K562 (cell line): ENCODE measurements around the gene MALAT1. TPM values are rescaled to one million over a fixed set of nuclear protein-coding genes. Genes with fewer than 3 reads are reported as not detected.
A peak's percentile ranks its signal among the peaks of the same experiment; 100 is the strongest.

Experiments used
- BRD9 ChIP-seq: fragments of 450-650 bp; IDR thresholded peaks from 2 replicates; pipeline ENCODE4 v1.6.1; 2018; ENCODE audit warnings: low read depth; ENCODE audit not compliant: partially characterized antibody
- ELF2 ChIP-seq: fragments of 250-450 bp; sonication (Bioruptor Pico); IDR thresholded peaks from 2 replicates; pipeline ENCODE4 v1.5.0; 2021; ENCODE audit warnings: mild to moderate bottlenecking
- KAT7 ChIP-seq: sonication (generic); formaldehyde crosslinking; IDR thresholded peaks from 2 replicates; pipeline ENCODE4 v1.8.0; 2022; ENCODE audit warnings: missing genetic modification reagents, mild to moderate bottlenecking, borderline replicate concordance
- PHF21A ChIP-seq: fragments of 450-650 bp; IDR thresholded peaks from 2 replicates; pipeline ENCODE4 v1.6.1; 2017; ENCODE audit warnings: low read depth, borderline replicate concordance
- PHTF2 ChIP-seq: fragments of 250-450 bp; sonication (Bioruptor Pico); IDR thresholded peaks from 2 replicates; pipeline ENCODE4 v1.5.0; 2021; ENCODE audit warnings: mild to moderate bottlenecking
- POLR2AphosphoS5 ChIP-seq: IDR thresholded peaks from 2 replicates; pipeline ENCODE4 v1.6.1; 2011; ENCODE audit warnings: mild to moderate bottlenecking, low read depth, low read length, moderate library complexity; ENCODE audit not compliant: control insufficient read depth, insufficient read depth
- RAD51 ChIP-seq: fragments of 450-650 bp; IDR thresholded peaks from 2 replicates; pipeline ENCODE4 v1.7.1; 2016; ENCODE audit warnings: low read depth, mild to moderate bottlenecking, borderline replicate concordance
- RHOXF2B ChIP-seq: fragments of 250-450 bp; sonication (Bioruptor Pico); conservative IDR thresholded peaks from 2 replicates; pipeline ENCODE4 v1.5.1; 2021
- SFPQ ChIP-seq: fragments of 200-400 bp; formaldehyde crosslinking; IDR thresholded peaks from 2 replicates; pipeline ENCODE4 v1.6.1; 2017; ENCODE audit warnings: mild to moderate bottlenecking, low read depth, low read length, moderate library complexity
- SP2 ChIP-seq: IDR thresholded peaks from 2 replicates; pipeline ENCODE4 v1.6.1; 2011; ENCODE audit warnings: mild to moderate bottlenecking, low read depth, low read length, moderate library complexity; ENCODE audit not compliant: poor library complexity, severe bottlenecking; ENCODE audit errors: extremely low read depth
- SRSF9 ChIP-seq: fragments of 200-400 bp; formaldehyde crosslinking; IDR thresholded peaks from 2 replicates; pipeline ENCODE4 v1.6.1; 2017; ENCODE audit warnings: low read depth, low read length, borderline replicate concordance
- THRA ChIP-seq: fragments of 450-650 bp; IDR thresholded peaks from 2 replicates; pipeline ENCODE4 v1.6.1; 2017; ENCODE audit warnings: mild to moderate bottlenecking, moderate library complexity
- ZNF146 ChIP-seq: IDR thresholded peaks from one replicate; pipeline ENCODE4 v1.6.1; 2018; ENCODE audit warnings: missing compliant biosample characterization; ENCODE audit not compliant: unreplicated experiment
- ZNF184 ChIP-seq: sonication (generic); formaldehyde crosslinking; IDR thresholded peaks from 2 replicates; pipeline ENCODE4 v1.5.0; 2020; ENCODE audit warnings: missing genetic modification reagents
- ZNF217 ChIP-seq: sonication (generic); formaldehyde crosslinking; IDR thresholded peaks from 2 replicates; pipeline ENCODE4 v1.8.0; 2022; ENCODE audit warnings: mild to moderate bottlenecking, missing genetic modification reagents
- ZNF444 ChIP-seq: fragments of 250-450 bp; sonication (Bioruptor Pico); IDR thresholded peaks from 2 replicates; pipeline ENCODE4 v1.4.0; 2020; ENCODE audit warnings: mild to moderate bottlenecking, moderate library complexity
- ZNF764 ChIP-seq: fragments of 250-450 bp; sonication (Bioruptor Pico); IDR thresholded peaks from 2 replicates; pipeline ENCODE4 v1.4.0; 2020; ENCODE audit warnings: low read depth, mild to moderate bottlenecking, moderate library complexity
- polyA plus RNA-seq, 8 experiments: library from polyadenylated mRNA; depleted of rRNA in 4 of 8; stranded (reverse) in 5 of 8; unstranded in 3 of 8; fragments of >200 nt; fragmentation: Nextera tagmentation in 2 of 8; fragmentation: Illumina TruSeq in 1 of 8; extraction: Ambion mirVana in 2 of 8; extraction: Trizol in 1 of 8; gene quantifications; 2 replicates each; pipeline versions ENCODE4 v1.2.1 to v1.2.3, GENCODE V29; 2011 to 2014; ENCODE audit warnings: inconsistent platforms in 1 of 8, missing spikeins in 1 of 8
- total RNA-seq, 7 experiments: library from RNA; depleted of rRNA in 6 of 7; stranded (reverse); fragments of >200 nt in 6 of 7; fragmentation: Illumina TruSeq in 2 of 7; extraction: Trizol in 2 of 7; gene quantifications; 2 replicates each; pipeline versions ENCODE4 v1.2.1 to v1.2.3, GENCODE V29; 2011 to 2021; ENCODE audit warnings: low replicate concordance in 1 of 7
- TF ChIP-seq, protein P1 (sequence below): fragments of 250-450 bp; sonication (Bioruptor Pico); IDR thresholded peaks from 2 replicates; pipeline ENCODE4 v1.5.0; 2020; ENCODE audit warnings: mild to moderate bottlenecking, borderline replicate concordance
- TF ChIP-seq, protein P2 (sequence below), 2 experiments: fragments of 450-650 bp in 1 of 2; sonication (generic) in 1 of 2; formaldehyde crosslinking in 1 of 2; IDR thresholded peaks in 1 of 2; conservative IDR thresholded peaks in 1 of 2; 2 replicates each; pipeline versions ENCODE4 v1.6.1 to v1.8.1; 2016 to 2023; ENCODE audit warnings: mild to moderate bottlenecking in 2 of 2, moderate library complexity in 2 of 2, inconsistent platforms in 1 of 2, missing genetic modification reagents in 1 of 2

The MALAT1 gene
- total and polyA plus RNA-seq, 9 of the 15 experiments (the other 6 are each of a cell fraction or from before 2014, with no cell fraction given): 363 to 8,715 (median 2,351) TPM

- no peak for TF ChIP-seq SFPQ
- TF ChIP-seq KAT7 (CRISPR knock-in tag): 0 out of 2 replicates have a peak, but pooled peaks have one; percentile 33
- TF ChIP-seq BRD9: peak; percentile 40
- TF ChIP-seq RAD51: no peak
- TF ChIP-seq ZNF146 (CRISPR knock-in tag): no peak
- TF ChIP-seq, protein P1, sequence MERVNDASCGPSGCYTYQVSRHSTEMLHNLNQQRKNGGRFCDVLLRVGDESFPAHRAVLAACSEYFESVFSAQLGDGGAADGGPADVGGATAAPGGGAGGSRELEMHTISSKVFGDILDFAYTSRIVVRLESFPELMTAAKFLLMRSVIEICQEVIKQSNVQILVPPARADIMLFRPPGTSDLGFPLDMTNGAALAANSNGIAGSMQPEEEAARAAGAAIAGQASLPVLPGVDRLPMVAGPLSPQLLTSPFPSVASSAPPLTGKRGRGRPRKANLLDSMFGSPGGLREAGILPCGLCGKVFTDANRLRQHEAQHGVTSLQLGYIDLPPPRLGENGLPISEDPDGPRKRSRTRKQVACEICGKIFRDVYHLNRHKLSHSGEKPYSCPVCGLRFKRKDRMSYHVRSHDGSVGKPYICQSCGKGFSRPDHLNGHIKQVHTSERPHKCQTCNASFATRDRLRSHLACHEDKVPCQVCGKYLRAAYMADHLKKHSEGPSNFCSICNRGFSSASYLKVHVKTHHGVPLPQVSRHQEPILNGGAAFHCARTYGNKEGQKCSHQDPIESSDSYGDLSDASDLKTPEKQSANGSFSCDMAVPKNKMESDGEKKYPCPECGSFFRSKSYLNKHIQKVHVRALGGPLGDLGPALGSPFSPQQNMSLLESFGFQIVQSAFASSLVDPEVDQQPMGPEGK: no peak
- TF ChIP-seq ZNF764 (CRISPR knock-in tag): no peak
- peak; percentile 62 for TF ChIP-seq ZNF444 (CRISPR knock-in tag)
- TF ChIP-seq PHF21A: no peak
- TF ChIP-seq ELF2 (CRISPR knock-in tag): no peak
- TF ChIP-seq PHTF2 (CRISPR knock-in tag): peak; percentile 85
- TF ChIP-seq POLR2AphosphoS5: peak; percentile 99
- no peak for TF ChIP-seq SRSF9
- TF ChIP-seq ZNF184 (CRISPR knock-in tag): no peak
- no peak for TF ChIP-seq RHOXF2B
- TF ChIP-seq THRA: no peak
- TF ChIP-seq SP2: no peak
- TF ChIP-seq ZNF217 (CRISPR knock-in tag): no peak
- TF ChIP-seq, protein P2, sequence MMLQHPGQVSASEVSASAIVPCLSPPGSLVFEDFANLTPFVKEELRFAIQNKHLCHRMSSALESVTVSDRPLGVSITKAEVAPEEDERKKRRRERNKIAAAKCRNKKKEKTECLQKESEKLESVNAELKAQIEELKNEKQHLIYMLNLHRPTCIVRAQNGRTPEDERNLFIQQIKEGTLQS (IDR thresholded peaks at IDR 0.05): peak; percentile 57; the same call in 1 of the 2 replicates
- TF ChIP-seq, protein P2 (CRISPR knock-in tag; conservative IDR thresholded peaks at IDR 0.05): peak; percentile 19; the same call in 1 of the 2 replicates
Measured at GRCh38 chr11:65502555-65503367, 3.9 kb downstream of the MALAT1 start (continued).
